SK-N-MC (cell line): ENCODE data around the gene TBX2.

Experiments used
- DNase-seq: peaks from one replicate; pipeline ENCODE4 v3.0.0-alpha.2; 2011; ENCODE audit warnings: low read depth, low spot score
- H3K27ac ChIP-seq: fragments of 200-600 bp; sonication (generic); 2 replicates; pipeline ENCODE4 v1.5.1; 2016; ENCODE audit warnings: mixed run types
- H3K36me3 ChIP-seq: fragments of 200-600 bp; sonication (generic); 2 replicates; pipeline ENCODE4 v1.6.1; 2017; ENCODE audit warnings: antibody characterized with exemption, low read length, mixed read lengths; ENCODE audit not compliant: insufficient read depth
- H3K4me3 ChIP-seq: fragments of 200-600 bp; sonication (generic); 2 replicates; pipeline ENCODE4 v1.5.1; 2016
- H3K9ac ChIP-seq: fragments of 200-600 bp; sonication (generic); 2 replicates; pipeline ENCODE4 v1.8.0; 2017; ENCODE audit warnings: mixed run types, mixed read lengths; ENCODE audit not compliant: insufficient read length
- H3K9me3 ChIP-seq: fragments of 200-600 bp; sonication (generic); 2 replicates; pipeline ENCODE4 v1.6.1; 2017; ENCODE audit warnings: low read depth, mild to moderate bottlenecking, antibody characterized with exemption, low read length, moderate library complexity, mixed read lengths
- EZH2 ChIP-seq: fragments of 200-600 bp; sonication (generic); IDR thresholded peaks from one replicate; pipeline ENCODE4 v1.6.1; 2017; ENCODE audit warnings: antibody characterized with exemption
- FOXP2 ChIP-seq: optimal IDR thresholded peaks from 2 replicates; pipeline ENCODE3; 2011; ENCODE audit warnings: mild to moderate bottlenecking, moderate library complexity; ENCODE audit not compliant: insufficient read depth; ENCODE audit errors: extremely low read length, control extremely low read depth
- POLR2AphosphoS5 ChIP-seq: IDR thresholded peaks from 2 replicates; pipeline ENCODE4 v1.6.1; 2012; ENCODE audit warnings: mild to moderate bottlenecking, low read depth, low read length, borderline replicate concordance

Gene TBX2

DNA sequence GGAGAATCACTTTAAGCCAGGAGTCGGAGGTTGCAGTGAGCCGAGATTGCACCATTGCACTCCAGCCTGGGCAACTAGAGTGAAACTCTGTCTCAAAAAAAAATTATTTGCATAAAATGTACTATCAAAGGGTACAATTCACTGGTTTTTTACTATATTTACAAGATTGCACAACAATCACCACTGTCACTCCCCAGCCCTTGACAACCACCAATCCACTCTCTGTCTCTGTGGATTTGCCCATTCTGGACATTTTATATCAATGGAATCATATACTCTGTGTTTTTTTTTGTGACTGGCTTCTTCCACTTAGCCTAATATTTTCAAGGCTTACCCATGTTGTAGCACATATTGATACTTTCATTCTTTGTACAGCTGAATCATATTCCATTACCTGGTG lies 18.8 kb downstream of the TBX2 start:
- Histone ChIP-seq H3K9me3 (no peaks in the 10 kb centered on the region), H3K4me3 (no peak overlapping the region), H3K27ac (no peak overlapping the region), H3K9ac (no peak overlapping the region), H3K36me3 (no peaks in the 10 kb centered on the region)
- no peak for TF ChIP-seq FOXP2
- TF ChIP-seq EZH2: no peak
- TF ChIP-seq POLR2AphosphoS5: no peak
- DNase-seq: no peak

DNA sequence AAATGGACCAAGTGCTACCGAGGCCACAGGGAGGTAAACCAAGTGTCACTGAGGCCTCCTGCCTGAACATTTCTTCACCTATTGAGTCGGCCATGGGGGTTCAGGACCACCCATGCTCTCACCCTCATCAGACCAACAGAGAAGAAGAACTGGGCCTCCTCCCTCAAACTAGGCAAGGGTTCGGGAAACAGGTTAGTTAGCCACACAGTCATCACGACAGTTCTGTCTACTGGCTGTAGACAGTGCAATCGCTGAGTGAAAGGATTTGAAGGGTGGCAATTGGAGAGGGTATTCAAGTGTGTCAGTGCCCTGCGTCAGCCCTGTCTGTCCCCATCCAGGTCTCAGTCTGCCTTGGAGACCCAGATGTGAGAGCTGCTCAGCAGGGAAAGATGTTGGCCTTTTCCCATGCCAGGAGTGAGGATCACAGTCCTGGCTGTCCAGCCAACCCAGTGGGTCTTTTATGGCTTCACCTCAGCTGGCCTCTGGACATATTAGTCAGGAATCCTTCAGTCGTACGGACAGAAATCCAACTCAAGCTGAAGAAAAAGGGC lies 19.9 kb downstream of the TBX2 start:
- H3K36me3 ChIP-seq: no peaks in the 10 kb centered on the region
- H3K27ac ChIP-seq: no peak overlapping the region
- no peak for TF ChIP-seq EZH2
- TF ChIP-seq POLR2AphosphoS5: no peak
- no peak for TF ChIP-seq FOXP2
- H3K4me3 ChIP-seq: no peak overlapping the region
- H3K9ac ChIP-seq: no peak overlapping the region
- no peaks in the 10 kb centered on the region for H3K9me3 ChIP-seq
- DNase-seq: no peak

DNA sequence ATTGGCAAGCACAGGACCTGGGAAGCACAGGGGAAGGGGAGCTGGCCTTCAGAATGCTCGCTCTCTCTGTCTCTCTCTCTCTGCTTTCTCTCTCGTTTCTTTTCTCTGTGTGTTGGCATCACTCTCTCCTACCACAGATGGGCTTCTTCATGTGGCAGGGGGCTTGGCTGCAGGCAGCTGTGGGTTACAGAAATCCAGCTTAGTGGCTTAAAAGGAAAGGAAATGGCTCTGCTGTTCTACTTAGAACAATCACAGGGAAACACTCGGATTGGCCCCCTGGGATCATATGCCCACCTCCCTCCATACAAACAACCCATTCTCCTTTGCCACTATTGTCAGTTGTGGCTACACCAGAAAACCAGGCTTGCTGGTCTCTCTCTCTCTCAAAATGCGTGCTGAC lies 20.4 kb downstream of the TBX2 start:
- Histone ChIP-seq H3K4me3 (no peak overlapping the region), H3K9ac (no peak overlapping the region), H3K27ac (no peak overlapping the region), H3K9me3 (no peaks in the 10 kb centered on the region), H3K36me3 (no peaks in the 10 kb centered on the region)
- no peak for DNase-seq
- TF ChIP-seq POLR2AphosphoS5: no peak
- no peak for TF ChIP-seq EZH2
- TF ChIP-seq FOXP2: no peak

DNA sequence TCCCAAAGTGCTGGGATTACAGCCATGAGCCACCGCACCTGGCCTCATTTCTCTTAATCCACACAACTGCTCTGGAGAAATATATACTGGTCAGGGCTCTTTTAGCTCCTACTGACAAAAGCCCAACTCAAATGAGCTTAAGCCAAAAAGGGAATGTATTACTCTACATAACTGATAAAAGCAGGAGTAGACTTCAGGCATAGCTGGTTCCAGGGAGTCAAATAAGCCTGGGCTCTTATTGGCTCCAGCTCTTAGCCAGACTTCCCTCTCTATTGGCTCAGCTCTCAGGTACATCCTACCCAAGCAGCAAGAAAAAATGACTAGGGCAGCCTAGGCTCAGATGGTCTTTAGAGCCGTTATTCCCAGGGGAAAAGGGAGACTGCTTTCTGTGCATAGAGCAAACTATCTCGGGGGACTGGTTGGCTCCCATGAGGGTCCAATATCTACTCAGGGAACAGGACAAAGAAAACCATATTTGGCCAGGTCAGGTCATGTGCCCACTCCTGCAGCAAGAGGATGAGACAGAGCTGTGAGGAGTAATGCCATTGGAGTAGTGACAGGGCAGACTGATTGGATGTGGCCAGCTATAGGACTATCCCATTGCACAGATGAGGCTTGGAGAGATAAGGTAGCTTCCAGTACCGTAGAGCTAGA lies 21.2 kb downstream of the TBX2 start:
- no peak for TF ChIP-seq FOXP2
- no peak for TF ChIP-seq POLR2AphosphoS5
- no peak for TF ChIP-seq EZH2
- DNase-seq: no peak
- Histone ChIP-seq H3K27ac (no peak overlapping the region), H3K9ac (no peak overlapping the region), H3K9me3 (no peaks in the 10 kb centered on the region), H3K36me3 (no peaks in the 10 kb centered on the region), H3K4me3 (no peak overlapping the region)

DNA sequence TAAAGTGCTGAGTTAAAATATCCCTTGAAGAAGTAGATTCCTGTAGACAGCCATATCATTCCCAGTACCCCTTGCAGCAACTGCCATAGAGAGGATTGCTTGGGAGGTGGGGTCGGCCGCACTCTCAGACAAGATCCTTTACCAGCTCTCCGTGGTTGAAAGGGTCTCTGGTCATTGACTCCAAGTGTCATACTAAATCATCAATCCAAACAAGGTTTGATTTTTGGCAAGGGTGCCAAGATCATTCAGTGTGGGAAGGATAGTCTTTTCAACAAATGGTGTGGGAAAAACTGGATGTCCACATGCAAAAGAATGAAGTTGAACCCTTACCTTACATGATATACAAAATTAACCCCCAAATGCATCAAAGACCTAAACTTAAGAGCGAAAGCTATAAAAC lies 21.8 kb downstream of the TBX2 start:
- Histone ChIP-seq H3K9ac (no peak overlapping the region), H3K9me3 (no peaks in the 10 kb centered on the region), H3K27ac (no peak overlapping the region), H3K4me3 (no peak overlapping the region), H3K36me3 (no peaks in the 10 kb centered on the region)
- no peak for TF ChIP-seq POLR2AphosphoS5
- no peak for TF ChIP-seq EZH2
- TF ChIP-seq FOXP2: no peak
- no peak for DNase-seq

DNA sequence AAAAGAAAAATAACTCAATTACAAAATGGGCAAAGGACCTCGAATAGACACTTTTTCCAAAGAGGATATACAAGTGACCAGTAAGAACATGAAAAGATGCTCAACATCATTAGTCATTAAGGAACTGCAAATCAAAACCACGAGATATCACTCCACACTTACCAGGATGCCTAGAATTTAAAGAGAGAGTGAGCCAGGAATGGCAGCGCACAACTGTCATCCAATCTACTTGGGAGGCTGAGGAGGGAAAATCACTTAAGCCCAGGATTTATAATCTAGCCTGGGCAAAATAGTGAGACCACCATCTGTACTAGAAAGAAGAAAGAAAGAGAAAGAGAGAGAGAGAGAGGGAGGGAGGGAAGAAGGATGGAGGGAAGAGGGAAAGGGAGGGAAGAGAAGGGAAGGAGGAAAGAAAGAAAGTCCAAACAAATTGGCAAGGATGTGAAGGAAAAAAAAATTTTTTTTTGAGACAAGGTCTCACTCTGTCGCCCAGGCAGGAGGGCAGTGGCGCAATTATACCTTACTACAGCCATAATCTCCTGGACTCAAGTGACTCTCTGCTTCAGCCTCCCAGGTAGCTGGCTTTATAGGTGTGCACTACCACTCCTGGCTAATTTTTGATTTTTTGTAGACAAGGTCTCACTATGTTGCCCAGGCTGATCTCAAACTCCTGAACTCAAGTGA lies 22.6 kb downstream of the TBX2 start:
- TF ChIP-seq EZH2: no peak
- TF ChIP-seq POLR2AphosphoS5: no peak
- TF ChIP-seq FOXP2: no peak
- Histone ChIP-seq H3K36me3 (no peaks in the 10 kb centered on the region), H3K9ac (no peak overlapping the region), H3K9me3 (no peaks in the 10 kb centered on the region), H3K4me3 (no peak overlapping the region), H3K27ac (no peak overlapping the region)
- no peak for DNase-seq

DNA sequence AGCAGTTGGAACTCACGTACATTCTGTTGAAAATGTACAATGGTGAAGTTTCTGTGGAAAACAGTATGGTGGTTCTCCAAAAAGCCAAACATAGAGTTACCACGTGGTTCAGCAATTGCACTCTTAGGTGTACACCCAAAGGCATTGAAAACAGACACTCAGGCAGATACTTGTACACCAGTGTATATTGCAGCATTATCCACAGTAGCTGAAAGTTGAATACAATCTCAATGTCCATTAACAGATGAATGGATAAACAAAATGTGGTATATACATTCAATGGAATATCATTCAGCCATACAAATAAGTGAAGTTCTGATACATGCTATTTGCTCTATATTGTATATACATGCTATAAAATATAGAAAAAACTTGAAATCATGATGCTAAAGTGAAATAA lies 23.2 kb downstream of the TBX2 start:
- no peak overlapping the region for H3K27ac ChIP-seq
- TF ChIP-seq FOXP2 (no peak), POLR2AphosphoS5 (no peak)
- no peak for DNase-seq
- no peaks in the 10 kb centered on the region for H3K36me3 ChIP-seq
- no peak overlapping the region for H3K9ac ChIP-seq
- no peaks in the 10 kb centered on the region for H3K9me3 ChIP-seq
- H3K4me3 ChIP-seq: no peak overlapping the region

DNA sequence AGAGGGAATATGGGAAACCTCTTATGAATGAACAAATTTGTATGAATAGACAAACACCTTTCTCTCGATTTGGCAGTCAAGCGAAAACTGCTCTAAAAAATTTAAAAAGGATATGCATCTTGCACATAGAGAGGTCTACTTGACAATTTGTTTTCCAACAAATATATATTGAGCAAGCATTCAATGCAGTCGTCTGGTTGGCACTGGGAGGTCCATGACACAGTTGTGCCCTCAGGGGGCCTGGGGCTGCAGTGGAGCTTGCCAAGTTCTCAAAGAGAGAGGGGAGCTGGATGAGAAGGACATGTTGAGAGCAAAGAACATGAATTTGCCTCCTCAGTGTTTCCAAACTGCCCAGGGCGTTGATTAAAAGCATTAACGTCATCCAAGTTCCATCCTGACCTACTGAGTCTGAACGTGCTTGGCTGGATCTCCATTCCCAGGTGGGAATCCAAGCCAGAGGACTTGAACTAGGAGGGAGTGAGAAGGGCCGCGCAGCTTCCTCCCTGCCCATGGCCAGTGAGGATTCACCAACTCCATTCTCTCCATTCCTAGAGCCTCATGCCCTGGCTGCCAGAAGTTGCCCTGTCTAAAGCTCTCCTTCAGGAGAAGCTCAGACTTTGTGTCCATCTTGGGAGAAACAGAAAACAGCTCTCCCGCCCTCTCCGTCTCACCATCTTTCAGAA lies 24.5 kb downstream of the TBX2 start:
- Histone ChIP-seq H3K27ac (no peak overlapping the region), H3K4me3 (no peak overlapping the region), H3K36me3 (no peaks in the 10 kb centered on the region), H3K9ac (no peak overlapping the region), H3K9me3 (no peaks in the 10 kb centered on the region)
- no peak for TF ChIP-seq FOXP2
- TF ChIP-seq POLR2AphosphoS5: no peak
- TF ChIP-seq EZH2: no peak
- DNase-seq: no peak

DNA sequence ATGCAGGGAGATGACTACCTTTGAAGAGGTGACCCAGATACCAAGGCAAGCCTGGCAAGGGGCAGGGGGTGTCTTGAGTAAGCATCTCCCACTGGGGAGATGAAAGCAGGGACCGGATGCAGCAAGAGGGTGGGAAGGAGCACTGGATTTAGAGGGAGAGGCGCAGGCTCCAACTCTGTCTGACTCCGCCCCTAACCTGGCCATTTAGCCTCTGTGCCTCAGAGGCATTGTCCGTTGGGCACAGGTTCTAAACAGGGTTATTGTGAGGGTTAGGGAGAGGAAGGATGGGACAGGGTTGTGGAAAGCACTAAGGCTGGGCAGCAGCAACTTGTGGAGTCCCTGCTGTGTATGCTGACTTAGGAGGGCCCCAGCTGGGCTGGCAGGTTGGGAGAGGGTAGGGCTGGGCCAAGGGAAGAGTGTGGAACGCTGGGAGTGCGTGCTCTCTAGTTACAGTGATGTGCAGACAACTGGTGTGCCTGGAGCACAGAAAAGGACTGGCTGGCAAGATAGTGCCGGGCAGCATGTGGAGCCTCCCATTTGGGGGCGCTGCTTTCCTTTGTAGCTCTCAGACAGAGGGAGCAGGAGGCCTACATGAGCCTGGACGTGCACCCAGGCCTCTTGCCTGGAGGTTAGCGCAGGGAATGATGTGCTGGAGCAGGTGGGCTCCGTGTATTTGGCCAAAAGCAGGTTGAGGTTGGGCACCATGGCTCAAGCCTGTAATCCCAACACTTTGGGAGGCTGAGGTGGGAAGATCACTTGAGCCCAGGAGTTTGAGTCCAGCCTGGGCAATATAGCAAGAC lies 26.2 kb downstream of the TBX2 start:
- no peaks in the 10 kb centered on the region for H3K9me3 ChIP-seq

More for the DNA sequence above, 26.2 kb downstream of the TBX2 start:
- TF ChIP-seq EZH2 (no peak), POLR2AphosphoS5 (no peak), FOXP2 (no peak)
- Histone ChIP-seq H3K4me3 (no peak overlapping the region), H3K36me3 (no peaks in the 10 kb centered on the region), H3K9ac (no peak overlapping the region), H3K27ac (no peak overlapping the region)
- no peak for DNase-seq
